Vagina (tissue), 2 donors: ENCODE measurements around the gene TREML1. TPM values are rescaled to one million over a fixed set of nuclear protein-coding genes. Genes with fewer than 3 reads are reported as not detected.

Experiments
- DNase-seq, 2 donors: peaks; one replicate each; pipeline ENCODE4 v3.0.0-alpha.2; 2017; ENCODE audit errors: extremely low spot score in 2 of 2
- H3K27ac ChIP-seq: fragments of 200-600 bp; sonication (generic); one replicate; pipeline ENCODE4 v1.5.1; 2019
- H3K27me3 ChIP-seq: fragments of 200-600 bp; sonication (generic); one replicate; pipeline ENCODE4 v1.5.1; 2019
- H3K36me3 ChIP-seq, 2 donors: fragments of 200-600 bp; sonication (generic); one replicate each; pipeline ENCODE4 v1.5.1; 2017 to 2019
- H3K4me1 ChIP-seq: fragments of 200-600 bp; sonication (generic); one replicate; pipeline ENCODE4 v1.5.1; 2019
- H3K4me3 ChIP-seq, 2 donors: fragments of 200-600 bp; sonication (generic); 1 replicate in 1 of 2; 2 replicates in 1 of 2; pipeline ENCODE4 v1.5.1; 2016 to 2019
- H3K9me3 ChIP-seq: fragments of 200-600 bp; sonication (generic); one replicate; pipeline ENCODE4 v1.5.1; 2019
- CTCF ChIP-seq, 3 experiments: fragments of 450-650 bp in 2 of 3; fragments of 200-600 bp in 1 of 3; sonication (generic) in 1 of 3; IDR thresholded peaks; one replicate each; pipeline ENCODE4 v1.5.1; 2017 to 2019; ENCODE audit warnings: antibody characterized with exemption in 3 of 3, mild to moderate bottlenecking in 2 of 3, moderate library complexity in 2 of 3
- POLR2A ChIP-seq, 2 donors: fragments of 450-650 bp; IDR thresholded peaks; one replicate each; pipeline ENCODE4 v1.6.1; 2017; ENCODE audit warnings: antibody characterized with exemption in 2 of 2, mild to moderate bottlenecking in 2 of 2, moderate library complexity in 2 of 2
- POLR2AphosphoS5 ChIP-seq, 2 donors: sonication (generic); formaldehyde crosslinking; IDR thresholded peaks; one replicate each; pipeline ENCODE4 v1.9.0; 2017; ENCODE audit warnings: antibody characterized with exemption in 2 of 2, mild to moderate bottlenecking in 2 of 2, low read depth in 1 of 2; ENCODE audit not compliant: insufficient read depth in 1 of 2
- intact Hi-C: fragments of 100-400 bp; cut with DNase I; formaldehyde crosslinking; loops from one replicate; pipeline ENCODE4 v1.15.1; 2023
- total RNA-seq: library from RNA; depleted of rRNA; stranded (reverse); fragments of >200 nt; gene quantifications from one replicate; pipeline ENCODE4 v1.2.3, GENCODE V29; 2016

Gene TREML1
- total RNA-seq, 1 donor from 2014 or later, result not detected

- H3K27me3 ChIP-seq, result no peaks in the 10 kb centered on the region
- H3K36me3 ChIP-seq, result peaks cover 0 to 13% of the 10 kb centered on the region in 2 donors
- TF ChIP-seq POLR2AphosphoS5 (IDR thresholded peaks at IDR 0.05; ENCODE audit: insufficient read depth in 1 of 2, low read depth in 1 of 2) (no peak), POLR2A (IDR thresholded peaks at IDR 0.05) (no peak), CTCF (IDR thresholded peaks at IDR 0.05) (no peak)
- no peak overlapping the region for H3K27ac ChIP-seq
- no peak for DNase-seq
- H3K4me3 ChIP-seq, result no peak overlapping the region
- no peaks in the 10 kb centered on the region for H3K9me3 ChIP-seq
- no peaks in the 10 kb centered on the region for H3K4me1 ChIP-seq
- intact Hi-C loops, result no loop called here
These were observed 50.3 kb downstream of the TREML1 start for GRCh38 chr6:41103847-41104246.

GRCh38 chr6:41100871-41101287, 53.3 kb downstream of the TREML1 start:
- TF ChIP-seq POLR2A (IDR thresholded peaks at IDR 0.05) (no peak), POLR2AphosphoS5 (IDR thresholded peaks at IDR 0.05; ENCODE audit: insufficient read depth in 1 of 2, low read depth in 1 of 2) (no peak), CTCF (IDR thresholded peaks at IDR 0.05) (no peak)
- Histone ChIP-seq H3K4me3 (no peak overlapping the region), H3K4me1 (no peaks in the 10 kb centered on the region), H3K27ac (no peak overlapping the region), H3K27me3 (no peaks in the 10 kb centered on the region), H3K36me3 (peaks cover 0 to 43% of the 10 kb centered on the region in 2 donors), H3K9me3 (no peaks in the 10 kb centered on the region)
- intact Hi-C loops, result no loop called here
- DNase-seq, result no peak

Other genes starting within 250 kb of the TREML1 start
- 0.25 TPM for gene UNC5CL, start 115.1 kb downstream of the TREML1 start, total RNA-seq
- not detected for gene TSPO2, start 111.9 kb downstream of the TREML1 start, total RNA-seq
- gene APOBEC2, start 101.1 kb downstream of the TREML1 start, total RNA-seq, result not detected
- gene OARD1, start 82.0 kb downstream of the TREML1 start, total RNA-seq, result 14.7 TPM
- 22.8 TPM for gene NFYA, start 81.4 kb downstream of the TREML1 start, total RNA-seq
- gene TREM2, start 8.8 kb upstream of the TREML1 start, total RNA-seq, result 5.2 TPM
- not detected for gene TREML2, start 46.8 kb upstream of the TREML1 start, total RNA-seq
- gene TREML4, start 74.0 kb upstream of the TREML1 start, total RNA-seq, result not detected
- gene TREM1, start 132.3 kb upstream of the TREML1 start, total RNA-seq, result 0.98 TPM
- gene NCR2, start 181.3 kb upstream of the TREML1 start, total RNA-seq, result not detected